ENCODE measurements around the gene GARIN5A.
"Not testable (repeated sequence)": the region's sequence is repeated elsewhere in the genome, so short reads cannot be mapped to it uniquely, and the experiment has no call there.

GARIN5A gene

DNA sequence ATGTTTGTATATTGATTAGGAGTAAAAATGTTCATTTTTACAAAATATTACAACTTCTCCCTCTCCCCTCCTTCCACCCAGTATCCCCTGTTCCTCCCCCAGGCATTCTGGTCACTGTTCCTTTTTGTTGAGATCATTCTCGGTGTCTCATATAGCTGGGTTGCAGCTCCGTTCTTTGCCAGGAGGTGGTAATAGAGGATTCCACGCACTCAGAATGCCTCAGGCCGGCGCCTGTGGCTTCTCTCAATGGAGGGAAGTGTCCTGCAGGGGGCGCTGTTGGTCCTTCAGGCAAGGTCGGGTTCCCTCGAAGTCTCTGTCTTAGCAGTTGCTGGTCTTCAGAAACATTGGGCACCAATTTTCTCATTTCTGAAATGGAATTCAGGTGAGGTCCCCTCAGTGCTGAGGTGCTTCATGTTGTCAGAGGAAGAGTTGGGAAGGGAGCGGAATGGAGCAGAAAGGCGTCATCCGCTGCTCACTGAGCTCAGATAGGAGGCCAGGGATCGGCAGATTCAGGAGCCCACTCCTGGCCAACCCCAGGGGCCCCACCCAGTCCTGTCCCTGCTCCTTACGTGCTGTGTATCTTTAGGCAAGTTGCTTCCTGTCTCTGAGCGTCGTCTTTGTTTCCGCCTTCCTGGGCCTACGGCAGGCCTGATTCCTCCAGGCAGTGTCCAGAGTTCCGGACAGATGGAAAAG is 10.3 kb upstream of the GARIN5A start:
- DNase-seq, result peak; percentile 60

GRCh38 chr19:50485284-50485955 is 8.8 kb upstream of the GARIN5A start:
- DNase-seq, result no peak

GRCh38 chr19:50482916-50483315 is 6.3 kb upstream of the GARIN5A start:
- DNase-seq, result no peak

DNA sequence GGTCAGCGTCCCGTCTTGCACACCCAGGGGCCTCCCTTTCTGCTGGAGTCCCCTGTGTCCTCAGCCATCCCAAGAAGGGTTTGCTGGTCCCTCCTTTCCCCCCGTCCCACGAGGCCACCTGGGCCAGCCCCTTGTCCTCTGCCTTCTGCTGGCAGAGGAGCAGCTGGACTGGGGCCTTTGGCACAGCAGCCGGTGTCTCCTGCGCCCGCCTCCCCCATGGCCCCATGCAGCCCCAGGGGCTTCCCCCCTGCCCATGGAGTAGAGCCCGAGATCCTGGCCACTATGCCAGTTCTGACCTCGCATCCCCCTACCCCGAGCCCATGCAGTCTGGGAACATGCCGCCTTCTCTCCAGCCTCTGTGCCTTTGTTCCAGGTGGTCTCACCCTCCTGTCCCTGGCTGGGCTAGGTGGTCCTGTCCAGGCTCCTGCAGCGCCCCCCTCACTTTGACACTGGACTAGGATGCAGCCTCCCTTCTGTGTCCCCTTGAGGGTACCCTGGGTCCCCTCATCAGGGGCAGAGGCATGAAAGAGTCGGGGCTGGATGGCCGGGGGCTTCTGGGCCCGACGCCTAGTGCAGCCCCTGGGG is 5.7 kb upstream of the GARIN5A start:
- DNase-seq, result no peak

- no peak for DNase-seq
Measured at GRCh38 chr19:50481351-50482149, 4.9 kb upstream of the GARIN5A start.

- DNase-seq, result no peak
Measured at GRCh38 chr19:50480281-50481111, 3.8 kb upstream of the GARIN5A start.

DNA sequence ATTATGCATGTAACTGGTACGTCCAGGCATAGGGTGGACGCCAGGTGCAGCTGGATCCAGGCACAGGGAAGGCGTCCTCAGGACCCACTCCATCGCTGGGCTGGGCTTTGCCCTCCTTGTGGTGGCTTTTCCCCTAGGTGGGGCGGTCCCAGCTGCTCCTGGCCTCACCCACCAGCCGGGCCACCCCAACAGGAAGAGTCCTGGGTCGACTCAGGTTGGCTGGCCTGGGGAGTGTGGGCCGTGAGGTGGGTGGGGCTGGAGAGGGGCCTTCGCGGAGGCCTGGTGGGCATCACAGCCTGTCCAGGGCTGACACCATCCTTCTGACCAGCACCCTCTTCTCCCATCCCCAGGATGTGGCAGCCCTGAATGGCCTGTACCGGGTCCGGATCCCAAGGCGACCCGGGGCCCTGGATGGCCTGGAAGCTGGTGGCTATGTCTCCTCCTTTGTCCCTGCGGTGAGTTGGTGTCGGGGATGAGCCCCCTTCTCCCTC is 3.2 kb upstream of the GARIN5A start:
- no peak for DNase-seq

GRCh38 chr19:50478901-50479715 is 2.5 kb upstream of the GARIN5A start:
- DNase-seq, result peak; percentile 30

- no peak for DNase-seq
Measured at GRCh38 chr19:50477751-50478515, 1.3 kb upstream of the GARIN5A start.

GRCh38 chr19:50476907-50477238 is 225 bp upstream of the GARIN5A start:
- no peak for DNase-seq

DNA sequence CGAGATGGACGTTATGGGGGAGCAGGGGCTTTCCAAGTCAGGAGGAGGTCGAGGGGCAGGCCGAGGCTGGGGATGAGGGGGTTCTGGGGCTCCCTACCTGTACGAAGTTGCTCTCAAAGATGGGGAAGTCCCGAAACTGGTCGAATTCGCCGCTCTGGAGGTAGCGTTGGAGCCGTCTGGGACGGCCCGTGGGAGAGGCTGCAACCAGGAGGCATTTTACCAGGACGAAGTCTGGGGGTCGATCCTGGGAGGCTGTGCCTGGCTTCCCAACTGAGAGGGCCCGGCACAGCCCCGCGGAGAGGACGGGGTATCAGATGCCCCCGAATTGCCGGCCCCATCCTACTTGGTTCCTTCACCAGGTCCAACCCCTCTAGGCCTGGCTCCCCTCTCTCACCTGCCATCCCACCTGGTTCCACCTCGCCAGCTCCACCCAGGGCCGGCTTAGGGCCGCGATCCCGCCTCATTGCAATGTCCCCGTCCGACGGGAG is 868 bp downstream of the GARIN5A start:
- DNase-seq, result no peak

DNA sequence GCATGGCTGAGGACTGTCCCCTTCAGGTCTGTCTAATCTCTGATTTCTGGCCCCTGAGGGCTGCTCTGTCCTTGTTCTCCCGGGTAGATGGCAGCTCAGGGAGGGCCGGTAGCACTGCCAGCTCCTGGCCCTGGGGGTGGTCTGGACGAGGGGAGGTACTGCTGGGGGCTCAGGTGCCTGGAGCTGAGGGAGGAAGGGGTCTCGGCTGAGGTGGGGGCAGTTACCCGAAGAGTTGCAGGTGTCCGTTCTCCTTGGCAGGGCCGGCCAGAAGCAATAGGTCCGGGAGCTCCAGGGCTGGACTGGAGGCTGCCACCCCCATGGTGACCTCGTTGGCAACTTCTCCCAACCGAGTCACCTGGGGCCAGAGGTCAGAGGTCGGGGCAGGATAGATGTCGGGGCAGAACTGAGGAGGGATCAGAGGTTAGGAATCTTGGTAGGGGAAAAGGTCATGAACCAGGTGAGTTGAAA is 1.5 kb downstream of the GARIN5A start:
- DNase-seq, result no peak

DNA sequence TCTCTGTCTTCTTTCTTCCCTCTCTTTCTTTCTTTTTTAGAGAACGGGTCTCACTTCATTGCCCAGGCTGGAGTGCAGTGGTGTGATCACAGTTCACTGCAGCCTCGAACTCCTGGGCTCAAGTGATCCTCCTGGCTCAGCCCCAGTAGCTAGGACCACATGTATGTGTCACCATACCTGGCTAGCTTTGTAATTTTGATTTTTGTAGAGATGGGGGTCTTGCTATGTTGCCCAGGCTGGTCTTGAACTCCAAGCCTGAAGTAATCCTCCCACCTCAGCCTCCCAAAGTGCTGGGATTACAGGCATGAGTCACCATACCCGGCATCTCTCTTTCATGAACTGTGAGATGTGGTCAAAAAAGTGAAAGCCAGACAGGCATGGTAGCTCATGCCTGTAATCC is 3.3 kb downstream of the GARIN5A start:
- DNase-seq, result not testable (repeated sequence)

DNA sequence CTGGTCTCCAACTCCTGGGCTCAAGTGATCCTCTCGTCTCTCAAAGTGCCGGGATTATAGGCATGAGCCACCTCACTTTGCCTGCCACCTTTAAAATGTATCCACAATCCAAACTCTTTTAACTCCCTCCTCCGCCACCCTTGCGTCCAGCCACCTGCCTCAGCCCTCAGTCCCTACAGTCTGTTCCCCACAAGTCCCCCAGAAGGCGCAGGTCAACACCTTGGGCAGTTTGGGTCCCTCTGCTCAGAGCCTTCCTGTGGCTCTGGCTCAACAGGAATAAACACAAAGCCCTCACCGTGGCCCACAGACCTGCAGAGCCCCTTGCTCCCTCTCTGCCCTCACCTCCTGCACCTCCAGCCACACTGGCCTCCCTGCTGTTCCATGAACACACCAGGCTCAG is 7.8 kb downstream of the GARIN5A start:
- no peak for DNase-seq

- no peak for DNase-seq
Measured at GRCh38 chr19:50467566-50467965, 9.1 kb downstream of the GARIN5A start.

DNA sequence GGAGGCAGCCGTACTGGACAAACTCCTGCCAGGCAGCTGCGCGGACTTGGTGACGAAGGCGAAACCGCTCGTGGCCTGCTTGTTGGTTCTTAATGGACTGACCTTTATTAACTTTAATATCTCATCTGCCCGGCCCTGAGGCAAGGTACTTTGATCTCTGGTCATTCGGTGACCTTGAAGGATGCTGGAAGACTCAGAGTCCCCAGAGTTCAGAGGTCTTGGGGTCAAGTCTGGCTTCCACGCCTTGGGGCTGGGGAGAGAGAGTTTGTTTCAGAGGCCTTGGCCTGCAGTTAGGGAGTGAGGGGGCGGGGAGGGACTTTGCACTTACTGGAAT is 10.0 kb downstream of the GARIN5A start:
- DNase-seq, result no peak

DNA sequence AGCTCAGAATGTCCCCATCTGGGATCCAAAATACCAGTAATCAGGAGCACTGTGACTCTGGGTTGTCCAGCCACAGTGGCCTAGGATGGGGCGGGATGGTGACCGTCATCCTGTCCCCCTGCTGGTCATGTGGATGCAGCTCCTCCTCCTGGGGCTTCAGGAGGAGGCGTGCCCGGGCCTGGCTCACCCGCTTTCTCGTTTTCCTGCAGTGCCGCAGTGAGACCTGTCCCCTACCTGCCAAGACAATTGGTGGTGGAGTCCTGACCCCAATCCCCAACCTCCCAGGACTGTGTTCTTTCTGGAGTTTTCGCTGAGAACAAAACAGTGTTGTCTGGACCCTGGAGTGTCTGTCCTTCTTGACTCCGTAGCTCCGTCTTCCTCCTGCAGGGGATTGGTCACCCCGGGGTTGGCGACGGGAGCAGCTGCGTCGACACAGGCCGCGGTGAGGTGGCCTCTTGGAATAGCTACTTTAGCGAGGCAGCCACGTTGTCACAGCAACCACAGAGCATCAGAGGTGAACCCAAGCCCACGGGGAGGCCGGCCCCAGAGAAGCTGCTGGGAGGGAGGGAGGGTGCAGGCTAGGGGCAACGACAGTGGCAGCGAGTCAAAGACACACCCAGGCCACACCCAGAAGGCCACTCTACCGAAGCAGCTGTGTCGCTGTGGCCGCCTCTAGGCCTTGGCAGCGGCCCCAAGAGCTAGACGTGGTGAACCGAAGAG is 10.5 kb downstream of the GARIN5A start:
- no peak for DNase-seq

- DNase-seq, result no peak
Measured at GRCh38 chr19:50465000-50465399, 11.6 kb downstream of the GARIN5A start.

DNA sequence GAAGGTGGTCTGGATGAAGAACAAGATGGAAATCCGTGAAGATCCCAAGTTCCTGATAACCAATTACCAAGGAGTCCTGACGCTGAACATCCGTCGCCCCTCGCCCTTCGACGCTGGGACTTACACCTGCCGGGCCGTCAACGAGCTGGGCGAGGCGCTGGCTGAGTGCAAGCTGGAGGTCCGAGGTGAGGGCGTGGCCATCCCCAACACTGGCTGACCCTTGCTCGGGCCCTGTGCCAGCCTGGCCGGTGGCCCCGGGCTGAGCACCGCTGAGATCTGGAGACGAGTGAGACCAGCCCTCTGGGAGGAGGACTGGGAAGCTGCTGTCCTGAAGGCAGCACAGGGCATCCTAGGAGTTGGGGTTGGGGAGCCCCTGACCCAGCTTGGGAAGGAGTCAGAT is 12.3 kb downstream of the GARIN5A start:
- no peak for DNase-seq

DNA sequence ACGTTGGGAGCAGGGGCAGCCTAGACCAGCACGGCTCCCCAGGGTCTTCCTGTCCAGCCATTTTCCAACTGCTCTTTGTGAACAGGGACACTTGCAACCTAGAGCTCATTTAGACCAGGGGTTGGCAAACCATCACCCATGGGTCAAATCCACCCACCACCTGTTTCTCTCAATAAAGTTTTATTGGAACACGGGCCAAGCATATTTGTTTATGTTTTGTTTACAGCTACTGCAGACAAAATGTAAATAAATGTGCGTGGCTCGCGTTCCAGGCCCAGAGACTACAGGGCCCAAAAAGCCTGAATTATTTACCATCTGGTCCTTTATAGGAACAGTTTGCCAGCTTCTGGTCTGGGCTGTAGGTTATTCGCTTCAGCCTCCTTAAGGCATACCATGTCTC is 13.7 kb downstream of the GARIN5A start:
- no peak for DNase-seq

All from stimulated activated CD4-positive, alpha-beta T cell treated with anti-CD3 and anti-CD28 coated beads, Interleukin-4, amount 100 ng/mL, for 1 hour (primary cell).